K562 (cell line): ENCODE results near the gene PAQR7. TPM values are rescaled to one million over a fixed set of nuclear protein-coding genes. Genes with fewer than 3 reads are reported as not detected.

Experiments used
- CTCF ChIP-seq, 3 experiments: IDR thresholded peaks in 2 of 3; conservative IDR thresholded peaks in 1 of 3; 2 replicates each; pipeline ENCODE4 v1.5.1; 2011 to 2012; ENCODE audit warnings: low read length in 3 of 3, mild to moderate bottlenecking in 3 of 3, control low read depth in 2 of 3, improper control_type of control experiment in 1 of 3, inconsistent platforms in 1 of 3, low read depth in 1 of 3, mixed read lengths in 1 of 3, moderate library complexity in 1 of 3; ENCODE audit not compliant: insufficient read depth in 2 of 3
- FOXP1 ChIP-seq: sonication (generic); formaldehyde crosslinking; IDR thresholded peaks from 2 replicates; pipeline ENCODE4 v1.8.0; 2022; ENCODE audit warnings: mild to moderate bottlenecking, missing genetic modification reagents
- HNRNPUL1 ChIP-seq: fragments of 200-400 bp; formaldehyde crosslinking; IDR thresholded peaks from 2 replicates; pipeline ENCODE4 v1.6.1; 2017; ENCODE audit warnings: low read length
- NCOA6 ChIP-seq: fragments of 450-650 bp; IDR thresholded peaks from 2 replicates; pipeline ENCODE4 v1.6.1; 2017; ENCODE audit warnings: mild to moderate bottlenecking
- NFIC ChIP-seq: fragments of 450-650 bp; IDR thresholded peaks from 2 replicates; pipeline ENCODE4 v1.6.1; 2017; ENCODE audit warnings: mild to moderate bottlenecking, inconsistent platforms
- RBM17 ChIP-seq: fragments of 200-400 bp; formaldehyde crosslinking; IDR thresholded peaks from 2 replicates; pipeline ENCODE4 v1.6.1; 2017; ENCODE audit warnings: low read depth, mild to moderate bottlenecking, low read length, borderline replicate concordance
- SPI1 ChIP-seq: IDR thresholded peaks from 2 replicates; pipeline ENCODE4 v1.6.1; 2011; ENCODE audit warnings: low read depth, low read length, control low read depth, borderline replicate concordance
- TCF15 ChIP-seq: fragments of 250-450 bp; sonication (Bioruptor Pico); IDR thresholded peaks from 2 replicates; pipeline ENCODE4 v1.8.0; 2022; ENCODE audit warnings: moderate library complexity, mild to moderate bottlenecking, inconsistent platforms
- ZBED1 ChIP-seq: IDR thresholded peaks from 2 replicates; pipeline ENCODE4 v1.6.1; 2014
- ZFP30 ChIP-seq: fragments of 250-450 bp; sonication (Bioruptor Pico); IDR thresholded peaks from 2 replicates; pipeline ENCODE4 v1.8.0; 2022; ENCODE audit warnings: moderate library complexity, mild to moderate bottlenecking, inconsistent platforms, borderline replicate concordance
- ZNF263 ChIP-seq: sonication (generic); formaldehyde crosslinking; IDR thresholded peaks from 2 replicates; pipeline ENCODE4 v1.8.0; 2022; ENCODE audit warnings: mild to moderate bottlenecking, missing genetic modification reagents, borderline replicate concordance
- polyA plus RNA-seq, 8 experiments: library from polyadenylated mRNA; depleted of rRNA in 4 of 8; stranded (reverse) in 5 of 8; unstranded in 3 of 8; fragments of >200 nt; fragmentation: Nextera tagmentation in 2 of 8; fragmentation: Illumina TruSeq in 1 of 8; extraction: Ambion mirVana in 2 of 8; extraction: Trizol in 1 of 8; gene quantifications; 2 replicates each; pipeline versions ENCODE4 v1.2.1 to v1.2.3, GENCODE V29; 2011 to 2014; ENCODE audit warnings: inconsistent platforms in 1 of 8, missing spikeins in 1 of 8
- total RNA-seq, 7 experiments: library from RNA; depleted of rRNA in 6 of 7; stranded (reverse); fragments of >200 nt in 6 of 7; fragmentation: Illumina TruSeq in 2 of 7; extraction: Trizol in 2 of 7; gene quantifications; 2 replicates each; pipeline versions ENCODE4 v1.2.1 to v1.2.3, GENCODE V29; 2011 to 2021; ENCODE audit warnings: low replicate concordance in 1 of 7

Gene PAQR7
- total and polyA plus RNA-seq, 9 of the 15 experiments (the other 6 are each of a cell fraction or from before 2014, with no cell fraction given): 1.1 to 5.2 (median 2.6) TPM

- TF ChIP-seq CTCF (IDR thresholded peaks at IDR 0.05 in 2 of 3, conservative IDR thresholded peaks at IDR 0.05 in 1 of 3; ENCODE audit: insufficient read depth in 2 of 3, low read depth in 1 of 3, low read length in 3 of 3) (peak; percentile 100), RBM17 (no peak), SPI1 (peak; percentile 78), NFIC (peak; percentile 20; the same call in 1 of the 2 replicates), HNRNPUL1 (0 out of 2 replicates have a peak, but pooled peaks have one; percentile 40), TCF15 (0 out of 2 replicates have a peak, but pooled peaks have one; percentile 35), NCOA6 (no peak), FOXP1 (CRISPR knock-in tag) (peak; percentile 51; the same call in 1 of the 2 replicates), ZNF263 (peak; percentile 50; the same call in 1 of the 2 replicates), ZFP30 (CRISPR knock-in tag) (no peak), ZBED1 (no peak)
- TF ChIP-seq, all 486 proteins: peak for 115
Observed at GRCh38 chr1:25895365-25895990, 20.0 kb upstream of the PAQR7 start (continued).
